ENCODE measurements around the gene CYRIA.

Gene CYRIA

GRCh38 chr2:16626997-16627605 lies 38.5 kb downstream of the CYRIA start:
- DNase-seq, result no peak

GRCh38 chr2:16626497-16626896 lies 39.1 kb downstream of the CYRIA start:
- peak; percentile 56 for DNase-seq

GRCh38 chr2:16625759-16626158 lies 39.9 kb downstream of the CYRIA start:
- DNase-seq, result no peak

- DNase-seq, result no peak
These were observed 40.4 kb downstream of the CYRIA start for GRCh38 chr2:16625201-16625729.

- DNase-seq, result no peak
These were observed 41.2 kb downstream of the CYRIA start for GRCh38 chr2:16624436-16624780.

GRCh38 chr2:16623564-16624435 lies 41.8 kb downstream of the CYRIA start:
- DNase-seq, result no peak

- DNase-seq, result peak; percentile 78
These were observed 42.6 kb downstream of the CYRIA start for GRCh38 chr2:16623031-16623430.

- peak; percentile 8 for DNase-seq
These were observed 43.1 kb downstream of the CYRIA start for GRCh38 chr2:16622399-16622968.

GRCh38 chr2:16621316-16621715 lies 44.3 kb downstream of the CYRIA start:
- peak; percentile 7 for DNase-seq

- DNase-seq, result no peak
These were observed 45.0 kb downstream of the CYRIA start for GRCh38 chr2:16620590-16620989.

- no peak for DNase-seq
These were observed 45.9 kb downstream of the CYRIA start for GRCh38 chr2:16619576-16620245.

- DNase-seq, result peak; percentile 25
These were observed 48.1 kb downstream of the CYRIA start for GRCh38 chr2:16617282-16618266.
